Mesangial cell (primary cell): ENCODE measurements around the gene SMC5. TPM values are rescaled to one million over a fixed set of nuclear protein-coding genes. Genes with fewer than 3 reads are reported as not detected.

ENCODE experiments used
- total RNA-seq: library from RNA; depleted of rRNA; stranded (reverse); fragments of >200 nt; gene quantifications from 2 replicates; pipeline ENCODE4 v1.2.3, GENCODE V29; 2015

The SMC5 gene
- 8.5 and 9.9 TPM in 2 replicates for total RNA-seq

GRCh38 chr9:70258692-70259511 lies at the start of gene SMC5:
Gene SMC5, plus strand, starts transcription at chr9:70258978. Its CDS starts 101 bp downstream, at chr9:70259079.

Other genes starting within 250 kb of the SMC5 start
- 12.4 and 18.3 TPM in 2 replicates for gene MAMDC2, start 215.1 kb upstream of the SMC5 start, total RNA-seq
- gene KLF9, start 155.7 kb downstream of the SMC5 start, total RNA-seq = 11.2 and 25.0 TPM in 2 replicates